Islet of Langerhans (tissue), 1 donor: Measurements from ENCODE around the gene FAM184A.
A peak's percentile ranks its signal among the peaks of the same experiment; 100 is the strongest.

Experiments used
- FAIRE-seq: peaks from one replicate; lab custom pipeline; 2011; peaks lifted over from hg19 to GRCh38; lab: Jason Lieb, UNC

Gene FAM184A

GRCh38 chr6:118913161-118913560 lies 165.3 kb downstream of the FAM184A start:
- no peak for FAIRE-seq

DNA sequence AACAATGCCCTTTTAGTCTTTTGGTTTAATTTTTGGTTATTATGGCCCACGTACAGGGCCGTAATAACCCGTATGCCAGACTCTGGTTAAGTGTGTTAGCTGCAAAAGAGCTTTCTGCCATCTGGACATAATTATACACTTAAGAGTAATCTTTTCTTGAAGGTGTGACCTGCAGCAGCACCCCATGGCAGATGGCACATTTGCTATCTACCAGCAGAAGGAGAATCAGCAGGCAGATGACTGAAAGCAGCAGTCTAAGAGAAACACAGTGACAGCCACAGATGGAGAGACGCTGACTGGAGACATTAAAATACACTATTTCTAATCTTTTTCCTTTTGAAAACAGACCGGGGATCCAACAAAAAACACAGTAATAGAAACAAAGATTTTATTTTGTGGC lies 165.8 kb downstream of the FAM184A start:
- peak; percentile 77 for FAIRE-seq
